Measurements from ENCODE around the gene PIAS2. TPM values are rescaled to one million over a fixed set of nuclear protein-coding genes. Genes with fewer than 3 reads are reported as not detected.
"Not testable (repeated sequence)": the region's sequence is repeated elsewhere in the genome, so short reads cannot be mapped to it uniquely, and the experiment has no call there.

The PIAS2 gene
- total and polyA plus RNA-seq, 9 of the 15 experiments (the other 6 are each of a cell fraction or from before 2014, with no cell fraction given) = 2.9 to 23.9 (median 12.0) TPM

GRCh38 chr18:46832849-46833248, 84.5 kb downstream of the PIAS2 start:
- in situ Hi-C loops (cut with MboI) (no loop called here), intact Hi-C loops (cut with micrococcal nuclease) (no loop called here)
- 100% methylated on average over 2 of the region's 2 CpGs for WGBS (ENCODE audit: insufficient coverage, low coverage, missing lambda C conversion rate)
- Histone ChIP-seq H3K27me3 (ENCODE audit: control insufficient read depth in 2 of 2, insufficient read depth in 2 of 2, low read length in 2 of 2) (no peaks in the 10 kb centered on the region), H3K4me3 (no peak overlapping the region), H3K9me3 (replicated peaks; ENCODE audit: control insufficient read depth, insufficient read depth, low read depth, low read length) (no peaks in the 10 kb centered on the region), H3K9me1 (ENCODE audit: control insufficient read depth, insufficient read depth, low read length) (no peaks in the 10 kb centered on the region), H3K79me2 (ENCODE audit: control insufficient read depth, insufficient read depth, low read length) (no peaks in the 10 kb centered on the region), H3K27ac (ENCODE audit: extremely low read depth, low read depth, low read length) (no peak overlapping the region), H4K20me1 (replicated peaks; ENCODE audit: control insufficient read depth, insufficient read depth, low read length) (no peaks in the 10 kb centered on the region), H3K4me1 (replicated peaks in 1 of 2; ENCODE audit: control insufficient read depth in 2 of 2, insufficient read depth in 2 of 2, low read length in 2 of 2) (no peaks in the 10 kb centered on the region), H3K4me2 (ENCODE audit: insufficient read depth, low read length) (no peak overlapping the region), H3K36me3 (ENCODE audit: control insufficient read depth, insufficient read depth, low read length) (peaks cover 25% of the 10 kb centered on the region), H2AFZ (ENCODE audit: low read depth, low read length) (no peak overlapping the region), H3K9ac (ENCODE audit: insufficient read depth in 1 of 2, low read depth in 2 of 2, low read length in 2 of 2) (no peak overlapping the region)
- no peak for ATAC-seq
- no TSS peak for BruUV-seq (replicated peaks)
- POLR2A ChIA-PET = no interaction called here
- CTCF ChIA-PET (ENCODE audit: low intra/inter-chr PET ratio) = no interaction called here
- no peak for TF ChIP-seq EP300 (IDR thresholded peaks at IDR 0.05; ENCODE audit: low read length)
- no peak for TF ChIP-seq ZNF174 (CRISPR knock-in tag; IDR thresholded peaks at IDR 0.05)
- TF ChIP-seq ZNF316 (IDR thresholded peaks at IDR 0.05) = 0 out of 2 replicates have a peak, but pooled peaks have one; percentile 22
- FAIRE-seq = no peak
- DNase-seq (ENCODE audit: extremely low read depth in 1 of 4, low spot score in 3 of 4) = no peak

DNA sequence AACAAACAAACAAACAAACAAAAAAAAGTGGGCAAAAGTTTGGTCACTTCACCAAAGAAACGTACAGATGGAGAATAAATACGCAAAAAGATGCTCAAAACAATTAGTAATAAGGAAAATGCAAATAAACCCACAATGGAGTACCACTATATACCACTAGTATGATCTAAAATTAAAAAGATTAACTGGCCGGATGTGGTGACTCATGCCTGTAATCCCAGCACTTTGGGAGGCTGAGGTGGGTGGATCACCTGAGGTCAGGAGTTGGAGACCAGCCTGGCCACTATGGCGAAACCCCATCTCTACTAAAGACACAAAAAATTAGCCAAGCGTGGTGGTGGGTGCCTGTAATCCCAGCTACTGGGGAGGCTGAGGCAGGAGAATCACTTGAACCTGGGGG, 84.9 kb downstream of the PIAS2 start:
- H3K4me2 ChIP-seq (ENCODE audit: insufficient read depth, low read length); H3K27ac ChIP-seq (ENCODE audit: extremely low read depth, low read depth, low read length); ATAC-seq; BruUV-seq (replicated peaks); FAIRE-seq; intact Hi-C loops (cut with micrococcal nuclease); H3K9me3 ChIP-seq (replicated peaks; ENCODE audit: control insufficient read depth, insufficient read depth, low read depth, low read length); in situ Hi-C loops (cut with MboI); H3K27me3 ChIP-seq (ENCODE audit: control insufficient read depth in 2 of 2, insufficient read depth in 2 of 2, low read length in 2 of 2); DNase-seq (ENCODE audit: extremely low read depth in 1 of 4, low spot score in 3 of 4); POLR2A ChIA-PET; H3K4me1 ChIP-seq (replicated peaks in 1 of 2; ENCODE audit: control insufficient read depth in 2 of 2, insufficient read depth in 2 of 2, low read length in 2 of 2); H3K9ac ChIP-seq (ENCODE audit: insufficient read depth in 1 of 2, low read depth in 2 of 2, low read length in 2 of 2); H4K20me1 ChIP-seq (replicated peaks; ENCODE audit: control insufficient read depth, insufficient read depth, low read length); H2AFZ ChIP-seq (ENCODE audit: low read depth, low read length); H3K9me1 ChIP-seq (ENCODE audit: control insufficient read depth, insufficient read depth, low read length); H3K4me3 ChIP-seq; H3K79me2 ChIP-seq (ENCODE audit: control insufficient read depth, insufficient read depth, low read length); CTCF ChIA-PET (ENCODE audit: low intra/inter-chr PET ratio): not testable (repeated sequence)
- H3K36me3 ChIP-seq (ENCODE audit: control insufficient read depth, insufficient read depth, low read length) = peaks cover 29% of the 10 kb centered on the region
- WGBS (ENCODE audit: insufficient coverage, low coverage, missing lambda C conversion rate) = 95% methylated on average over 5 of the region's 5 CpGs
